Parathyroid adenoma (tissue), 2 donors: Measurements from ENCODE around the gene SH3BP4.

Source experiments
- H2AFZ ChIP-seq: fragments of 300-600 bp; sonication (generic); one replicate; pipeline ENCODE4 v1.7.0; 2017; ENCODE audit warnings: antibody characterized with exemption, mild to moderate bottlenecking
- H3K27ac ChIP-seq: fragments of 300-600 bp; sonication (generic); one replicate; pipeline ENCODE4 v1.7.0; 2017
- H3K27me3 ChIP-seq: fragments of 300-600 bp; sonication (generic); one replicate; pipeline ENCODE4 v1.7.0; 2017; ENCODE audit warnings: low read length; ENCODE audit not compliant: control insufficient read depth, insufficient read depth
- H3K36me3 ChIP-seq: fragments of 300-600 bp; sonication (generic); one replicate; pipeline ENCODE4 v1.7.0; 2017; ENCODE audit warnings: low read length; ENCODE audit not compliant: control insufficient read depth, insufficient read depth
- H3K4me1 ChIP-seq: fragments of 300-600 bp; sonication (generic); one replicate; pipeline ENCODE4 v1.7.0; 2017; ENCODE audit warnings: control low read depth
- H3K4me2 ChIP-seq: fragments of 300-600 bp; sonication (generic); one replicate; pipeline ENCODE4 v1.7.0; 2017; ENCODE audit warnings: low read length
- H3K4me3 ChIP-seq: fragments of 300-600 bp; sonication (generic); one replicate; pipeline ENCODE4 v1.7.0; 2017; ENCODE audit warnings: low read depth, low read length
- H3K79me2 ChIP-seq: fragments of 300-600 bp; sonication (generic); one replicate; pipeline ENCODE4 v1.7.0; 2017; ENCODE audit warnings: control low read depth
- H3K9ac ChIP-seq: fragments of 300-600 bp; sonication (generic); one replicate; pipeline ENCODE4 v1.7.0; 2017; ENCODE audit warnings: mild to moderate bottlenecking
- H3K9me3 ChIP-seq: fragments of 300-600 bp; sonication (generic); one replicate; pipeline ENCODE4 v1.7.0; 2017; ENCODE audit warnings: low read length; ENCODE audit not compliant: control insufficient read depth
- TF ChIP-seq, protein P1 (sequence below): fragments of 300-600 bp; sonication (generic); IDR thresholded peaks from one replicate; pipeline ENCODE4 v1.7.0; 2017; ENCODE audit warnings: antibody characterized with exemption, mild to moderate bottlenecking
- donor health status: primary hyperparathyroidism.

SH3BP4 gene

DNA sequence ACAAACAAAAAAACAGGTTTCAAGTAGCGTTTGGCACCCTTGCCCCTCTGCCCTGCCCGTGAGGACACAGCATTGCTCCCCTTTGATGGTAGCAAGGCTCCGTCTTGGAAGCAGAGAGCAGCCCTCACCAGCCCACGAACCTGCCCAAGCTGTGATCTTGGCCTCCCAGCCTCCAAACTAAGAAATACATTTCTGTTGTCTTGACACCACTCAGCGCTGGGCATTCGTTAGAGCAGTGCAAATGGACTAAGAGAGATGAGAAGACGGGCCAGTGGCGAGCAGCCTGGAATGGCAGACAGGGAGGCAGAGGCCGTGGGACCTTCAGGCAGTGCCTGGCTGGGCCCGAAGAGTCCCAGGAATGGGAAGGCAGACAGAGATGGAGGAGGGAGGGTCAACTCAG is 109.8 kb downstream of the SH3BP4 start:
- no peaks in the 10 kb centered on the region for H3K79me2 ChIP-seq
- H2AFZ ChIP-seq: no peak overlapping the region
- H3K9ac ChIP-seq: no peak overlapping the region
- H3K4me2 ChIP-seq: no peak overlapping the region
- H3K4me3 ChIP-seq: no peak overlapping the region
- TF ChIP-seq, protein P1, sequence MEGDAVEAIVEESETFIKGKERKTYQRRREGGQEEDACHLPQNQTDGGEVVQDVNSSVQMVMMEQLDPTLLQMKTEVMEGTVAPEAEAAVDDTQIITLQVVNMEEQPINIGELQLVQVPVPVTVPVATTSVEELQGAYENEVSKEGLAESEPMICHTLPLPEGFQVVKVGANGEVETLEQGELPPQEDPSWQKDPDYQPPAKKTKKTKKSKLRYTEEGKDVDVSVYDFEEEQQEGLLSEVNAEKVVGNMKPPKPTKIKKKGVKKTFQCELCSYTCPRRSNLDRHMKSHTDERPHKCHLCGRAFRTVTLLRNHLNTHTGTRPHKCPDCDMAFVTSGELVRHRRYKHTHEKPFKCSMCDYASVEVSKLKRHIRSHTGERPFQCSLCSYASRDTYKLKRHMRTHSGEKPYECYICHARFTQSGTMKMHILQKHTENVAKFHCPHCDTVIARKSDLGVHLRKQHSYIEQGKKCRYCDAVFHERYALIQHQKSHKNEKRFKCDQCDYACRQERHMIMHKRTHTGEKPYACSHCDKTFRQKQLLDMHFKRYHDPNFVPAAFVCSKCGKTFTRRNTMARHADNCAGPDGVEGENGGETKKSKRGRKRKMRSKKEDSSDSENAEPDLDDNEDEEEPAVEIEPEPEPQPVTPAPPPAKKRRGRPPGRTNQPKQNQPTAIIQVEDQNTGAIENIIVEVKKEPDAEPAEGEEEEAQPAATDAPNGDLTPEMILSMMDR: no peak
- H3K27me3 ChIP-seq: no peaks in the 10 kb centered on the region
- no peaks in the 10 kb centered on the region for H3K36me3 ChIP-seq
- no peaks in the 10 kb centered on the region for H3K9me3 ChIP-seq
- no peaks in the 10 kb centered on the region for H3K4me1 ChIP-seq
- no peak overlapping the region for H3K27ac ChIP-seq

DNA sequence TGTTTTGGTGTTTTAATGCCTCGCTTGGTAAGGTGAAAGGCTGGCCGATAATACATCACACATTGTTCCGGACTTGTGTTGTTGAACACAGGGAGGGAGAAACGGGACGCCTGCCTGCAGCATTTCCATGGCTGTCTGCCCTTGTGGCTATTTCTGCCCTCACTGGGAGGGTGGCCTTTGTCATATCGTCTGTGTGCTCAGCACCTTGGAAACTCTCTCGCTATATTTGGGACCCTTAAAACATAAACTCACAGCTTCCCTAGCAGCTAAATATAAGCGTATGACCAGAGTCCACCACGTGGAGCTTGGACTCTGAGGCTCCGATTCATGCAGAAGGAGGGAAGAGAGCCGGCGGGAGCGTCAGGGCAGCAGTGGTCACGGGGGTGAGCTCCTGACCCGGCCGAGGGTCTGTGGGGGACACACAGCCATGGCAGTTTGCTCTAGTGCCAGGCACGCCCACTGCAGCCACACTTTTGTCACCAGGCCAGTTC is 111.7 kb downstream of the SH3BP4 start:
- Histone ChIP-seq H3K9me3 (no peaks in the 10 kb centered on the region), H3K9ac (no peak overlapping the region), H3K27ac (no peak overlapping the region), H3K36me3 (no peaks in the 10 kb centered on the region), H3K79me2 (no peaks in the 10 kb centered on the region), H3K27me3 (no peaks in the 10 kb centered on the region), H3K4me1 (no peaks in the 10 kb centered on the region), H3K4me3 (no peak overlapping the region), H2AFZ (no peak overlapping the region), H3K4me2 (no peak overlapping the region)
- TF ChIP-seq, protein P1: no peak

DNA sequence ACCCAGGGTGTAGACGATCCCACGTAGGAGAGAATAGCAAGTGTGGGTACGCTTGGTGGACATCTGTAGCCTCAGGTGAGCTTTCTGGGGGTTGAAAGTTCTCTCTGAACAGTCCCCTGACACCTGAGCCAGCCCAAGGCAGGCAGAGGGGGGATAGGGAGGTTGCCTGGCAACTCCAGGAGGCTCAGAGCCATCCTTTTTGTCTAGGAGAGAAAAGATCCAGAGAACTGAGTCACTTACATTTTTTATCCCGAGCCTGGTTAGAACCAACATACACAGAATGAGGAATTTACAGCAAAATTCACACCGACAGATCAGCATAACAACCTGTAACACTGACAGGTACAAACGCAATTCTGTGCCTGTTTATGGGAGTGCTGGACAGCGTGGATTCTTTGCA is 113.2 kb downstream of the SH3BP4 start:
- no peak overlapping the region for H3K27ac ChIP-seq
- H3K4me3 ChIP-seq: no peak overlapping the region
- H3K9ac ChIP-seq: no peak overlapping the region
- no peaks in the 10 kb centered on the region for H3K36me3 ChIP-seq
- H3K4me1 ChIP-seq: no peaks in the 10 kb centered on the region
- H3K9me3 ChIP-seq: no peaks in the 10 kb centered on the region
- no peaks in the 10 kb centered on the region for H3K27me3 ChIP-seq
- H3K4me2 ChIP-seq: no peak overlapping the region
- no peak overlapping the region for H2AFZ ChIP-seq
- TF ChIP-seq, protein P1: no peak
- no peaks in the 10 kb centered on the region for H3K79me2 ChIP-seq

DNA sequence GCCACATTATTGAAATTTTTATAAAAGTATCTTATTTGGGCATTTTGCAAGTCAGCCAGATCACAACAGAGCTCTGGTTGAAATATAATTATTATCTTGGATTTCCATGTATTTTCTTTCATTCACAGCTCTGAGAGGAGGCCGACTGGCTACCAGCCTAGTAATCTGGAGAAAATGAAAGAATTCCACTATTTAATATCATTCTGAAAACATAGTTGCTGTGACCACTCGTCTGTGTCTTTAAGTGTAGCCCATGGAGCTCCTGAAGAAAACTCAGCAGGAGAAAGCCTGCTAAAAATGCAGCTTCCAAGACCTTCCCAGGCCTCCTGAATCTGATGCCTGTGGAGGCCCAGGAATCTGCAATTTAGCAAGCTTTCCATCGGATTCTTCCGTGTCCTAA is 114.7 kb downstream of the SH3BP4 start:
- TF ChIP-seq, protein P1: no peak
- H3K4me2 ChIP-seq: no peak overlapping the region
- H2AFZ ChIP-seq: no peak overlapping the region
- H3K27ac ChIP-seq: no peak overlapping the region
- no peaks in the 10 kb centered on the region for H3K27me3 ChIP-seq
- H3K4me1 ChIP-seq: no peaks in the 10 kb centered on the region
- no peaks in the 10 kb centered on the region for H3K79me2 ChIP-seq
- H3K36me3 ChIP-seq: no peaks in the 10 kb centered on the region
- no peaks in the 10 kb centered on the region for H3K9me3 ChIP-seq
- no peak overlapping the region for H3K4me3 ChIP-seq
- H3K9ac ChIP-seq: no peak overlapping the region

- no peaks in the 10 kb centered on the region for H3K79me2 ChIP-seq
- H3K9ac ChIP-seq: no peak overlapping the region
- TF ChIP-seq, protein P1: no peak
- H3K9me3 ChIP-seq: no peaks in the 10 kb centered on the region
- no peaks in the 10 kb centered on the region for H3K4me1 ChIP-seq
- H2AFZ ChIP-seq: no peak overlapping the region
- no peak overlapping the region for H3K27ac ChIP-seq
- H3K4me3 ChIP-seq: no peak overlapping the region
- no peaks in the 10 kb centered on the region for H3K36me3 ChIP-seq
- H3K4me2 ChIP-seq: no peak overlapping the region
- no peaks in the 10 kb centered on the region for H3K27me3 ChIP-seq
These were observed 115.1 kb downstream of the SH3BP4 start for GRCh38 chr2:235066895-235067294.
